GM21619 (cell line): ENCODE results near the gene APOO.

Source experiments
- ATAC-seq: cut with Tn5 transposase; IDR thresholded peaks from one replicate; pipeline ENCODE4 v1.9.1; 2021; ENCODE audit not compliant: unreplicated experiment

Gene APOO

GRCh38 chrX:23820235-23820782 lies 87.4 kb downstream of the APOO start:
- ATAC-seq = no peak

- no peak for ATAC-seq
These were observed 88.1 kb downstream of the APOO start for GRCh38 chrX:23819385-23820234.

GRCh38 chrX:23817979-23818336 lies 89.8 kb downstream of the APOO start:
- ATAC-seq = no peak

- no peak for ATAC-seq
These were observed 91.6 kb downstream of the APOO start for GRCh38 chrX:23816179-23816578.

- ATAC-seq = no peak
These were observed 92.4 kb downstream of the APOO start for GRCh38 chrX:23815376-23815775.

- no peak for ATAC-seq
These were observed 93.9 kb downstream of the APOO start for GRCh38 chrX:23813808-23814207.

GRCh38 chrX:23811656-23812055 lies 96.1 kb downstream of the APOO start:
- ATAC-seq = no peak

GRCh38 chrX:23811108-23811651 lies 96.6 kb downstream of the APOO start:
- ATAC-seq = no peak

- ATAC-seq = no peak
These were observed 97.5 kb downstream of the APOO start for GRCh38 chrX:23810279-23810678.

GRCh38 chrX:23805389-23805788 lies 102.3 kb downstream of the APOO start:
- no peak for ATAC-seq

- no peak for ATAC-seq
These were observed 103.2 kb downstream of the APOO start for GRCh38 chrX:23804578-23804977.

GRCh38 chrX:23803931-23804381 lies 103.8 kb downstream of the APOO start:
- ATAC-seq = no peak

GRCh38 chrX:23802431-23802830 lies 105.3 kb downstream of the APOO start:
- no peak for ATAC-seq

GRCh38 chrX:23799469-23800065 lies 108.2 kb downstream of the APOO start:
- ATAC-seq = no peak

GRCh38 chrX:23797371-23798128 lies 110.2 kb downstream of the APOO start:
- no peak for ATAC-seq

- ATAC-seq = no peak
These were observed 112.5 kb downstream of the APOO start for GRCh38 chrX:23795221-23795620.

GRCh38 chrX:23792861-23793553 lies 114.7 kb downstream of the APOO start:
- no peak for ATAC-seq

GRCh38 chrX:23790155-23790497 lies 117.6 kb downstream of the APOO start:
- no peak for ATAC-seq

- ATAC-seq = no peak
These were observed 118.2 kb downstream of the APOO start for GRCh38 chrX:23789386-23790154.

- ATAC-seq = no peak
These were observed 118.8 kb downstream of the APOO start for GRCh38 chrX:23788946-23789345.
